ENCODE measurements around the gene ECE1.

GRCh38 chr1:21271550-21271949 is 18.7 kb downstream of the ECE1 start:
- TF ChIP-seq CTCF (IDR thresholded peaks at IDR 0.05) (no peak), POLR2A (IDR thresholded peaks at IDR 0.05) (no peak)
